IPS DF 19.7 (cell line): ENCODE data around the gene SYCP2L.
"Not testable (repeated sequence)": the region's sequence is repeated elsewhere in the genome, so short reads cannot be mapped to it uniquely, and the experiment has no call there.

Experiments used
- DNase-seq: peaks from one replicate; pipeline ENCODE4 v3.0.0-alpha.2; 2013; ENCODE audit warnings: low read depth, low spot score

Gene SYCP2L

GRCh38 chr6:10886691-10887502, at the start of gene SYCP2L:
Gene SYCP2L (plus strand): TSS chr6:10887052. CDS start chr6:10887127, 75 bp downstream.
- peak; percentile 78 for DNase-seq

- no peak for DNase-seq
Measured at GRCh38 chr6:10837622-10837994, 49.2 kb upstream of the SYCP2L start.

DNA sequence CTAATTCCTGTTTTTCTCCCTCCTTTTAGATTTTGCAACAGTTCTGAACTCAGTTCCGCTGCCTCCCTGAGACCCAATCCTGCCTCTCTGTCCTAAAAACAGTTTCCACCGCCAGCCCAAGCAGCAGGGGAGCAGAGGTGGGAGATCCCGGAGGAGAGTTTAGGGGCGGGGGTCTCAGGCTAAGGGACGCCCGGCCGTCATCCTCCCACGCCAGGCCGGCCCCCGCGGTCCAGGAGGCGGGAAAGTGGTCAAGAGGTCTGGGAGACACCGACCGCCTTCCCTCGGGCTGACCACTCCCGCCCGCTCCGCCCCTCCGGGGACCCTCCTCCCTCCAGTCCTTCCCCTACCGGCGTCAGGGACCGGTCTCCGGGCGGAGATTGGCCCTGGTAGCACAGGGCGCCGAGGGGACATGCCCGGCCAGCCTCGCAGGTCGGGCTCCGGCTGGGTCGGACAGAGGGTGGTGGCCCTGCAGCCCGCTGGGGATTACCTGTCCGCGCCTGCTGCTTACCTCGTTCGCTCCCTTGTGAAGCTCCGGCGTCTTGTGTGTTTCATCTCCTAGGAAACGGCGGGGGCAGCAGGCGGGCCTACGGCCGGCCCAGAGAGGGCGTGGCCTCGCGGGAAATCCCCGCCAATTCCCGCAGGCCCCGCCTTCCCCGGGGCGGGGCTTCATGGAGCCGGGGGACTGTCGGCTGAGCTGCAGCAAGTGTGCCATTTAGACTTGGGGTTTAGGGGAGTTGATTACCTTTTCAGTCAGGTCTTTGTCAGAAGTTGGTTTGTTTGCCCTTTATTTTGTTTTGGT, 48.7 kb upstream of the SYCP2L start, which contains the start of gene MAK:
MAK (minus strand) TSS at position 545 of the 799 bp plus-strand sequence. CDS start 7,891 bp downstream, outside the sequence.
- DNase-seq, result peak; percentile 70

GRCh38 chr6:10838794-10839333, 48.0 kb upstream of the SYCP2L start:
- DNase-seq, result no peak

- DNase-seq, result no peak
Measured at GRCh38 chr6:10843554-10843953, 43.3 kb upstream of the SYCP2L start.

DNA sequence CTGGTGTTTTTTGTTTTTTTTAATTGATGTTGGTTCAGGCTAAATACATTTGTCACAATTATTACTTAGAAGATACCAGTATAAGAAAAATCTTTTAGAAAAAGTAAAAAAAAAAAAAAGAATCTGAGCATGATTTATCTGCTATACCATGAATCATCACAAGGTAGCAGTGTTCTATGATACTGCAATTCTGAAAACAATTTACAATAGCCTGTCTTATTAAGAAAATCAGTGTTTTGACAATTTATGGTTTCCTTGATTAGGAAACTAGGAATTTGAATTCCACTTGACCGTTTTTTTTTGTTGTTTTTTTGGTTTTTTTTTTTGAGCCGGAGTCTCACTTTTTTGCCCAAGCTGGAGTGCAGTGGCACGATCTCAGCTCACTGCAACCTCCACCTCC, 39.2 kb upstream of the SYCP2L start:
- DNase-seq, result no peak

DNA sequence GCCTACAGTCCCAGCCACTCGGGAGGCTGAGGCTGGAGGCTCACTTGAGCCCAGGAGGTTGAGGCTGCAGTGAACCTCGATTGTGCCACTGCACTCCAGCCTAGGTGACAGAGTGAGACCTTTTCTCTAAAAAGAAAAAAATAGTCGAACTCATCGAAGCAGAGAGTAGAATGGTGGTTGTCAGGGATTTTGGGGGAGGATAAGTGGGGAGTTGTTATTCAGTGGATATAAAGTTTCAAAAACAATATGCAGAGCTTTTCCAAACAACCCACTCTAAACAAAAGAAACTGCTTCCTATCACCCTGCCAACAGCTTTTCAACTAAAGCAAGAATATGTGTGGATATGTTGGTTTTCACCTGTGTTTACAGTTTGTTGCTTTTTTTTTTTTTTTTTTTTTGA, 37.0 kb upstream of the SYCP2L start:
- DNase-seq, result no peak

DNA sequence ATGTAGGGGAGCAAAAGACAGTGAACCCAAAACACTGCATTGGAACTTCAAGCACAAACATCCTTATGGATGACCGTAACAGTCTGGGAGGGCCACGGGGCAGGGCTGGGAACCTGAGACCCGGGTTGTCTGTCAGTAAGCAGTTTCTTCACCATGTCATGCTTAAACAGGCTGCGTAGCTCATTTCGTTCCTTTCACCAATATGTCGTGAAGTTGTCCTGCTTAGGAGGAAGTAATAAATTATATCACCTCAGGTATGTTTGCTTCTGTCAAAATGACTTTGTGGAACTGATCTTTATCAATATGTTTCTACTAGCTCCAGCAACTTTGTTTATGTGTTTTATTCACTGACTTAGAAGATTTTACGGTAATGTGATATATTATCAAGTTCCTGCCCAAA, 36.1 kb upstream of the SYCP2L start:
- no peak for DNase-seq

DNA sequence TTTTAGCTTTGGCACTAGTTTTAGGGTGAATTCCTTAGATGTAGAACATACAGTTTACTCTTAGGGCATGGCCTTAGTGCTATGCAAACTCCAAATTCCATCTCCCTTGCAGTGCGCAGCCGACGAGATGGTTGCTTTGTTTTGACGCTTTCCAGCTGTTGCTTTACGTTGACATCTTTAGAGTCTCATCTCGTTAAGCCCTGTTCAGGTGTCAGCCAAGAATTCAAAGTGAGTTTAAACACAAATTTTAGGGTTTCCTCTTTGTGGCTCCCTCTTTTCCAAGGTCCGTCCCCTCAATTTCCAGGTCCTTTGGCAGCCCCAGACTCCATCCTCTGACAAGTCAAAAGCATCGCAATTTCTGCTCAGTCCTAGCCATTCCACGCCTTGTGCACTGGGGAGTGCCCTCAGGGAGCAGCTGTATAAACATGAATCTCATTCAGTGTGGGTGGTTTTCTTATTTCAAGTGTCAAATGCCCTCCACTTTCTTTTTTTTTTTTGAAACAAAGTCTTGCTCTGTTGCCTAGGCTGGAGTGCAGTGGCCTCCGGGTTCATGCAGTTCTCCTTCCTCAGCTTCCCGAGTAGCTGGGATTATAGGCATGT, 34.4 kb upstream of the SYCP2L start:
- DNase-seq, result no peak

GRCh38 chr6:10853849-10854300, 33.0 kb upstream of the SYCP2L start:
- DNase-seq, result not testable (repeated sequence)

GRCh38 chr6:10854922-10855632, 31.8 kb upstream of the SYCP2L start:
- DNase-seq, result no peak

DNA sequence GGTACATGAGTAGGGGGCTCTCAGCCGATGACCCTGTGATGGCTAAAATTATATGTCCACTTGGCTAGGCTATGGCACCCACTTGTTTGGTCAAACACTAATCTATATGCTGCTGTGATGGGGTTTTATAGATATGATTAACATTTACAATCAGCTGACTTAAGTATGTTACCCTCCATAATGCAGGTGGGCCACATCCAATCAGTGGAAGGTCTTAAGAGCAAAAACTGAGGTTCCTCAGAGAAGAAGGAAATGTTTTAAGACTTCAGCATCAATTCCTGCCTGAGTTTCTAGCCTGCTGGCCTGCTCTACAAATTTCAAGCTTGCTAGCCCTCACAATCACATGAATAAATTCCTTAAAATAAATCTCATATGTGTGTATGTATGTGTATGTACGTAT, 29.6 kb upstream of the SYCP2L start:
- no peak for DNase-seq

DNA sequence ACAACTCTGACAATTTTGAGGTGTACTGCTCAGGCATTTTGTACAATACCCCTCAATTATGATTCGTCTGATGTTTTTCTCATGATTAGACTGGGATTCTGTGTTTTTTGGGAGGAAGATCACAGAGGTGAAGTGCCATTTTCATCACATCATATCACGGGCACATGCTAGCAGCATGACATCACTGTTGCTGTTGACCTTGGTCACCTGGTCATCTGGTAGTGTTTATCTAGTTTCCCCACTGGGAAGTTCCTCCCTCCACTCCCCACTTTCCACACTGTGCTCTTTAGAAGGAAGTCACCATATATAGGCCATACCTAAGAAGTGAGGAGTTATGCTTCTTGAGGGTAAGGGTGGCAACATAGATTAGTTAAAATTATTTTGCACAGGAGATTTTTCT, 25.8 kb upstream of the SYCP2L start:
- DNase-seq, result no peak

GRCh38 chr6:10862361-10862760, 24.5 kb upstream of the SYCP2L start:
- no peak for DNase-seq

- DNase-seq, result not testable (repeated sequence)
Measured at GRCh38 chr6:10863031-10863430, 23.8 kb upstream of the SYCP2L start.

DNA sequence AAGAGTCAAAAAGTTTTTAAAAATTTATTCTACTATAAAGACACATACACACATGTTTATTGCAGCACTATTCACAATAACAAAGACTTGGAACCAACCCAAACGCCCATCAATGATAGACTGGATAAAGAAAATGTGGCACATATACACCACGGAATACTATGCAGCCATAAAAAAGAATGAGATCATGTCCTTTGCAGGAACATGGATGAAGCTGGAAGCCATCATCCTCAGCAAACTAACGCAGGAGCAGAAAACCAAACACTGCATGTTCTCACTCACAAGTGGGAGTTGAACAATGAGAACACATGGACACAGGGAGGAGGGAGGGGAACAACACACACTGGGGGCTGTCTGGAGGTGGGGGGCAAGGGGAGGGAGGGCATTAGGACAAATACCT, 20.1 kb upstream of the SYCP2L start:
- not testable (repeated sequence) for DNase-seq

DNA sequence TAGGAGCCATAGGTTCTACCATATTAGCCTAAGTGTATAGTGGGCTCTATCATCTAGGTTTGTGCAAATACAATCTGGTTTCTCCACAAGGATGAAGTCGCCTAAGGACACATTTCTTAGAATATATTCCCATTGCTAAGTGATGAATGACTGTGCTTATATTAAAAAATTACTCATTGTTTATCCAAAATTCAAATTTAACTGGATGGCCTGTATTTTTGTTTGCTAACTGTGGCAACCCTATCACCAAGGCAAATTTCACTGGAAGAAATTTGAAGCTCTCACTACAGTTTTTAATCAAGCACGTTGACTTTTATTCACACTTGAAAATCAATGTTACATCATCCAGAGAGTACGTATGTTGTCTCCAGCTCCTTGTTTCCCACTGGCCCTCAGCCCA, 18.9 kb upstream of the SYCP2L start:
- no peak for DNase-seq

- DNase-seq, result no peak
Measured at GRCh38 chr6:10873374-10873773, 13.5 kb upstream of the SYCP2L start.

- no peak for DNase-seq
Measured at GRCh38 chr6:10874207-10874606, 12.6 kb upstream of the SYCP2L start.

GRCh38 chr6:10875026-10875425, 11.8 kb upstream of the SYCP2L start:
- no peak for DNase-seq

DNA sequence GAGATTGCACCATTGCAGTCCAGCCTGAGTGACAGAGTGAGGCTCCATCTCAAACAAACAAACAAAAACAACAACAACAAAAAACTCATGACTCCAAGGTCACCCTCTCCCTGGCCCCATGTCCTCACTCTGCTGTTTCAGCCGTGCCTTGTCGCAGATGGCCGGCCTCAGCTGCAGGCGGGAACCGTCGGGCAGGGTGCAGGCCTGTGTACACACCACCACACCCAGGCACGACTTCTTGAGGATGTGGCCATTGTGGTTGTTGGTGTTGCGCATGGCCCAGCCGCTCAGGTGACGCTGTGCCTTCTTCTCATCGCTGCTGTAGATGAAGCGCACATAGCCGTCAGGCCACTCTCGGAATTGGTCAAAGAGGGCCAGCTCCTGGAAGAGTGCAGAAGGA, 9.8 kb upstream of the SYCP2L start:
- no peak for DNase-seq
